HepG2 (cell line): ENCODE data around the gene ERCC6L2. TPM values are rescaled to one million over a fixed set of nuclear protein-coding genes. Genes with fewer than 3 reads are reported as not detected.

ENCODE experiments used
- ATAC-seq: fragments of 200-7000 bp; cut with Tn5 transposase; 3 replicates; pipeline ENCODE4 v1.9.1; 2020; ENCODE audit warnings: mild to moderate bottlenecking, moderate library complexity
- BruUV-seq: library from RNA; stranded (reverse); fragments of 400-500 nt; replicated peaks from 2 replicates; lab custom pipeline; 2021; lab: Mats Ljungman, UMichigan
- CTCF ChIA-PET: fragments of 300-600 bp; formaldehyde crosslinking; extraction: SDS; loops from one replicate; lab custom pipeline; 2021; ENCODE audit warnings: low total read pairs, inconsistent platforms, low intra/inter-chr PET ratio; lab: Yijun Ruan, JAX
- POLR2A ChIA-PET: fragments of 350-600 bp; sonication (Branson Sonifier 250); formaldehyde crosslinking; loops from one replicate; lab custom pipeline; 2020; ENCODE audit warnings: antibody characterized with exemption, inconsistent platforms; lab: Yijun Ruan, JAX
- DNase-seq: peaks from one replicate; pipeline ENCODE4 v3.0.0-alpha.2; 2015; ENCODE audit warnings: low spot score
- FAIRE-seq: peaks from 3 replicates; lab custom pipeline; 2011; peaks lifted over from hg19 to GRCh38; lab: Jason Lieb, UNC
- H2AFZ ChIP-seq: one replicate; pipeline ENCODE4 v1.6.1; 2011; ENCODE audit warnings: low read length, inconsistent platforms
- H3K27ac ChIP-seq: fragments of 300-600 bp; 3 replicates; pipeline ENCODE4 v1.8.0; 2011; ENCODE audit warnings: mixed run types, mild to moderate bottlenecking, mixed read lengths, low read length, inconsistent platforms; ENCODE audit not compliant: insufficient read depth; ENCODE audit errors: extremely low read length
- H3K27me3 ChIP-seq, 2 experiments: fragments of 200-600 bp in 1 of 2; 2 replicates in 1 of 2; 3 replicates in 1 of 2; pipeline versions ENCODE4 v1.6.0 to v1.8.0; 2011; ENCODE audit warnings: low read length in 2 of 2, mild to moderate bottlenecking in 2 of 2, moderate library complexity in 2 of 2, inconsistent platforms in 1 of 2; ENCODE audit not compliant: insufficient read depth in 2 of 2, control insufficient read depth in 1 of 2
- H3K36me3 ChIP-seq, 2 experiments: fragments of 200-600 bp in 1 of 2; replicated peaks in 1 of 2; 2 replicates in 1 of 2; 3 replicates in 1 of 2; pipeline versions ENCODE4 v1.5.1 to v1.8.0; 2011; ENCODE audit warnings: low read length in 2 of 2, inconsistent platforms in 1 of 2; ENCODE audit not compliant: insufficient read depth in 2 of 2, control insufficient read depth in 1 of 2
- H3K4me1 ChIP-seq: 2 replicates; pipeline ENCODE4 v1.5.1; 2012; ENCODE audit warnings: low read length, inconsistent platforms; ENCODE audit not compliant: insufficient read depth
- H3K4me2 ChIP-seq: 2 replicates; pipeline ENCODE4 v1.6.0; 2011; ENCODE audit warnings: low read depth, low read length, inconsistent platforms
- H3K4me3 ChIP-seq, 3 experiments: fragments of 200-600 bp in 1 of 3; sonication (generic), shearing (Covaris generic) in 1 of 3; replicated peaks in 1 of 3; 2 replicates each; pipeline ENCODE4 v1.5.1; 2011 to 2016; ENCODE audit warnings: low read length in 3 of 3, inconsistent platforms in 2 of 3, low read depth in 2 of 3, mild to moderate bottlenecking in 2 of 3, control low read depth in 1 of 3, mixed read lengths in 1 of 3; ENCODE audit not compliant: insufficient read depth in 1 of 3
- H3K79me2 ChIP-seq: one replicate; pipeline ENCODE4 v1.6.1; 2011; ENCODE audit warnings: low read length, inconsistent platforms; ENCODE audit not compliant: insufficient read depth
- H3K9ac ChIP-seq: 2 replicates; pipeline ENCODE4 v1.6.0; 2011; ENCODE audit warnings: mild to moderate bottlenecking, low read depth, low read length, inconsistent platforms; ENCODE audit not compliant: insufficient read depth
- H3K9me3 ChIP-seq: 2 replicates; pipeline ENCODE4 v1.5.1; 2012; ENCODE audit warnings: mild to moderate bottlenecking, low read length
- H4K20me1 ChIP-seq: 2 replicates; pipeline ENCODE4 v1.6.0; 2011; ENCODE audit warnings: inconsistent platforms, mild to moderate bottlenecking, low read length, moderate library complexity; ENCODE audit not compliant: insufficient read depth
- ASH2L ChIP-seq: fragments of 300-600, 200-600 bp; sonication (generic); IDR thresholded peaks from 2 replicates; pipeline ENCODE4 v1.7.0; 2017; ENCODE audit warnings: low read depth, mild to moderate bottlenecking, moderate library complexity, mixed read lengths, low read length; ENCODE audit not compliant: insufficient read length
- HIVEP1 ChIP-seq: sonication (generic); formaldehyde crosslinking; IDR thresholded peaks from 2 replicates; pipeline ENCODE4 v1.4.0; 2020; ENCODE audit warnings: mild to moderate bottlenecking, missing genetic modification reagents
- SIN3A ChIP-seq: IDR thresholded peaks from 2 replicates; pipeline ENCODE4 v1.6.1; 2011; ENCODE audit warnings: low read depth, mild to moderate bottlenecking, control low read depth, low read length, borderline replicate concordance
- XBP1 ChIP-seq: sonication (generic); formaldehyde crosslinking; IDR thresholded peaks from 2 replicates; pipeline ENCODE4 v1.5.0; 2020; ENCODE audit warnings: missing genetic modification reagents
- YEATS4 ChIP-seq: sonication (generic); formaldehyde crosslinking; IDR thresholded peaks from 2 replicates; pipeline ENCODE4 v1.4.0; 2020; ENCODE audit warnings: missing genetic modification reagents, borderline replicate concordance
- ZBTB34 ChIP-seq: sonication (generic); formaldehyde crosslinking; IDR thresholded peaks from 2 replicates; pipeline ENCODE4 v1.8.0; 2022; ENCODE audit warnings: mild to moderate bottlenecking, missing genetic modification reagents
- ZNF350 ChIP-seq: sonication (generic); formaldehyde crosslinking; IDR thresholded peaks from 2 replicates; pipeline ENCODE4 v1.4.0; 2020; ENCODE audit warnings: mild to moderate bottlenecking, low read depth, missing genetic modification reagents, borderline replicate concordance
- ZNF431 ChIP-seq: sonication (generic); formaldehyde crosslinking; IDR thresholded peaks from 2 replicates; pipeline ENCODE4 v1.9.0; 2022; ENCODE audit warnings: missing genetic modification reagents, low read depth, mild to moderate bottlenecking, borderline replicate concordance
- ZNF883 ChIP-seq: sonication (generic); formaldehyde crosslinking; IDR thresholded peaks from 2 replicates; pipeline ENCODE4 v1.5.1; 2020; ENCODE audit warnings: mild to moderate bottlenecking, missing genetic modification reagents; ENCODE audit errors: not compliant biosample characterization
- WGBS: methylation state at CpG from one replicate; pipeline ENCODE4 v1.1.6; 2017; ENCODE audit warnings: low lambda C conversion rate; 5-methylcytosine and 5-hydroxymethylcytosine counted together
- in situ Hi-C: cut with HindIII; loops from 2 replicates; pipeline ENCODE4 v1.10.0; 2017; ENCODE audit warnings: low pct_unique_long_range_greater_than_20kb; ENCODE audit not compliant: extremely low pct_ligation_motif_present
- intact Hi-C: fragments of 100-400 bp; cut with micrococcal nuclease; formaldehyde crosslinking; loops from one replicate; pipeline ENCODE4 v1.10.0; 2022; ENCODE audit not compliant: unreplicated experiment
- polyA plus RNA-seq, 8 experiments: library from polyadenylated mRNA; depleted of rRNA in 3 of 8; stranded (reverse) in 7 of 8; unstranded in 1 of 8; fragments of >200 nt; fragmentation: Illumina TruSeq in 4 of 8; extraction: Trizol in 4 of 8; gene quantifications; 2 replicates each; pipeline versions ENCODE4 v1.2.1 to v1.2.3, GENCODE V29; 2011 to 2016; ENCODE audit warnings: low read depth in 4 of 8, missing spikeins in 1 of 8, mixed read lengths in 1 of 8; ENCODE audit not compliant: insufficient read depth in 1 of 8
- total RNA-seq, 5 experiments: library from RNA; depleted of rRNA; stranded (reverse); fragments of >200 nt; fragmentation: Illumina TruSeq; extraction: Trizol; gene quantifications; 2 replicates each; pipeline ENCODE4 v1.2.3, GENCODE V29; 2016; ENCODE audit warnings: low read depth in 1 of 5
- TF ChIP-seq, protein P1 (sequence below): sonication (generic); formaldehyde crosslinking; IDR thresholded peaks from 2 replicates; pipeline ENCODE4 v1.9.0; 2021; ENCODE audit warnings: mild to moderate bottlenecking, missing genetic modification reagents
- TF ChIP-seq, protein P2 (sequence below): sonication (generic); formaldehyde crosslinking; IDR thresholded peaks from 2 replicates; pipeline ENCODE4 v1.5.0; 2020; ENCODE audit warnings: mild to moderate bottlenecking, missing genetic modification reagents

Gene ERCC6L2
- total and polyA plus RNA-seq, 2 of the 13 experiments (the other 11 are each of a cell fraction or from before 2014, with no cell fraction given), result 13.4 to 45.9 TPM

- TF ChIP-seq, protein P1, sequence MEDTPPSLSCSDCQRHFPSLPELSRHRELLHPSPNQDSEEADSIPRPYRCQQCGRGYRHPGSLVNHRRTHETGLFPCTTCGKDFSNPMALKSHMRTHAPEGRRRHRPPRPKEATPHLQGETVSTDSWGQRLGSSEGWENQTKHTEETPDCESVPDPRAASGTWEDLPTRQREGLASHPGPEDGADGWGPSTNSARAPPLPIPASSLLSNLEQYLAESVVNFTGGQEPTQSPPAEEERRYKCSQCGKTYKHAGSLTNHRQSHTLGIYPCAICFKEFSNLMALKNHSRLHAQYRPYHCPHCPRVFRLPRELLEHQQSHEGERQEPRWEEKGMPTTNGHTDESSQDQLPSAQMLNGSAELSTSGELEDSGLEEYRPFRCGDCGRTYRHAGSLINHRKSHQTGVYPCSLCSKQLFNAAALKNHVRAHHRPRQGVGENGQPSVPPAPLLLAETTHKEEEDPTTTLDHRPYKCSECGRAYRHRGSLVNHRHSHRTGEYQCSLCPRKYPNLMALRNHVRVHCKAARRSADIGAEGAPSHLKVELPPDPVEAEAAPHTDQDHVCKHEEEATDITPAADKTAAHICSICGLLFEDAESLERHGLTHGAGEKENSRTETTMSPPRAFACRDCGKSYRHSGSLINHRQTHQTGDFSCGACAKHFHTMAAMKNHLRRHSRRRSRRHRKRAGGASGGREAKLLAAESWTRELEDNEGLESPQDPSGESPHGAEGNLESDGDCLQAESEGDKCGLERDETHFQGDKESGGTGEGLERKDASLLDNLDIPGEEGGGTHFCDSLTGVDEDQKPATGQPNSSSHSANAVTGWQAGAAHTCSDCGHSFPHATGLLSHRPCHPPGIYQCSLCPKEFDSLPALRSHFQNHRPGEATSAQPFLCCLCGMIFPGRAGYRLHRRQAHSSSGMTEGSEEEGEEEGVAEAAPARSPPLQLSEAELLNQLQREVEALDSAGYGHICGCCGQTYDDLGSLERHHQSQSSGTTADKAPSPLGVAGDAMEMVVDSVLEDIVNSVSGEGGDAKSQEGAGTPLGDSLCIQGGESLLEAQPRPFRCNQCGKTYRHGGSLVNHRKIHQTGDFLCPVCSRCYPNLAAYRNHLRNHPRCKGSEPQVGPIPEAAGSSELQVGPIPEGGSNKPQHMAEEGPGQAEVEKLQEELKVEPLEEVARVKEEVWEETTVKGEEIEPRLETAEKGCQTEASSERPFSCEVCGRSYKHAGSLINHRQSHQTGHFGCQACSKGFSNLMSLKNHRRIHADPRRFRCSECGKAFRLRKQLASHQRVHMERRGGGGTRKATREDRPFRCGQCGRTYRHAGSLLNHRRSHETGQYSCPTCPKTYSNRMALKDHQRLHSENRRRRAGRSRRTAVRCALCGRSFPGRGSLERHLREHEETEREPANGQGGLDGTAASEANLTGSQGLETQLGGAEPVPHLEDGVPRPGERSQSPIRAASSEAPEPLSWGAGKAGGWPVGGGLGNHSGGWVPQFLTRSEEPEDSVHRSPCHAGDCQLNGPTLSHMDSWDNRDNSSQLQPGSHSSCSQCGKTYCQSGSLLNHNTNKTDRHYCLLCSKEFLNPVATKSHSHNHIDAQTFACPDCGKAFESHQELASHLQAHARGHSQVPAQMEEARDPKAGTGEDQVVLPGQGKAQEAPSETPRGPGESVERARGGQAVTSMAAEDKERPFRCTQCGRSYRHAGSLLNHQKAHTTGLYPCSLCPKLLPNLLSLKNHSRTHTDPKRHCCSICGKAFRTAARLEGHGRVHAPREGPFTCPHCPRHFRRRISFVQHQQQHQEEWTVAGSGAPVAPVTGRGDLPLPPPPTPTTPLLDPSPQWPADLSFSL (CRISPR knock-in tag), result 0 out of 2 replicates have a peak, but pooled peaks have one; percentile 34
- TF ChIP-seq, protein P2, sequence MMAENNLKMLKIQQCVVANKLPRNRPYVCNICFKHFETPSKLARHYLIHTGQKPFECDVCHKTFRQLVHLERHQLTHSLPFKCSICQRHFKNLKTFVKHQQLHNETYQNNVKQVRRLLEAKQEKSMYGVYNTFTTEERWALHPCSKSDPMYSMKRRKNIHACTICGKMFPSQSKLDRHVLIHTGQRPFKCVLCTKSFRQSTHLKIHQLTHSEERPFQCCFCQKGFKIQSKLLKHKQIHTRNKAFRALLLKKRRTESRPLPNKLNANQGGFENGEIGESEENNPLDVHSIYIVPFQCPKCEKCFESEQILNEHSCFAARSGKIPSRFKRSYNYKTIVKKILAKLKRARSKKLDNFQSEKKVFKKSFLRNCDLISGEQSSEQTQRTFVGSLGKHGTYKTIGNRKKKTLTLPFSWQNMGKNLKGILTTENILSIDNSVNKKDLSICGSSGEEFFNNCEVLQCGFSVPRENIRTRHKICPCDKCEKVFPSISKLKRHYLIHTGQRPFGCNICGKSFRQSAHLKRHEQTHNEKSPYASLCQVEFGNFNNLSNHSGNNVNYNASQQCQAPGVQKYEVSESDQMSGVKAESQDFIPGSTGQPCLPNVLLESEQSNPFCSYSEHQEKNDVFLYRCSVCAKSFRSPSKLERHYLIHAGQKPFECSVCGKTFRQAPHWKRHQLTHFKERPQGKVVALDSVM (CRISPR knock-in tag), result no peak
Observed at GRCh38 chr9:95874989-95875304, 544 bp upstream of the ERCC6L2 start (continued).

GRCh38 chr9:95876138-95876444, 600 bp downstream of the ERCC6L2 start:
- no peaks in the 10 kb centered on the region for H3K9me3 ChIP-seq
- no peak overlapping the region for H2AFZ ChIP-seq
- BruUV-seq, result no TSS peak
- no peak overlapping the region for H3K4me2 ChIP-seq
- no peaks in the 10 kb centered on the region; a peak in 1 of 5 replicates for H3K27me3 ChIP-seq
- ChIA-PET CTCF (no interaction called here), POLR2A (interaction anchor here (1.0 to 3.3 kb wide), 11 partner anchors 8 to 369 kb away, joined by 3 to 17 read pairs (median 5); no protein-coding TSS in a partner anchor)
- peaks cover 21% of the 10 kb centered on the region for H3K4me1 ChIP-seq
- no peak overlapping the region; a peak in 1 of 6 replicates for H3K4me3 ChIP-seq
- FAIRE-seq (no peak), DNase-seq (no peak), ATAC-seq (no peak; the same call in 2 of the 3 replicates)
- H3K79me2 ChIP-seq, result peaks cover 39% of the 10 kb centered on the region
- intact Hi-C loops, result loop anchor here (2.0 to 10.0 kb wide), 4 partner anchors 104 to 367 kb away; no protein-coding TSS in a partner anchor
- no peaks in the 10 kb centered on the region; the same call in 1 of the 2 replicates for H4K20me1 ChIP-seq
- H3K36me3 ChIP-seq, result no peaks in the 10 kb centered on the region; a peak in 2 of 5 replicates
- WGBS, result 0% methylated on average over 7 of the region's 9 CpGs
- no peak overlapping the region for H3K9ac ChIP-seq
- no peak overlapping the region for H3K27ac ChIP-seq
- in situ Hi-C loops, result no loop called here
- TF ChIP-seq ASH2L, result peak; percentile 23
- 0 out of 2 replicates have a peak, but pooled peaks have one; percentile 9 for TF ChIP-seq YEATS4 (CRISPR knock-in tag)
- TF ChIP-seq SIN3A, result 0 out of 2 replicates have a peak, but pooled peaks have one; percentile 4
- no peak for TF ChIP-seq XBP1 (CRISPR knock-in tag)
- TF ChIP-seq ZNF350 (CRISPR knock-in tag), result 0 out of 2 replicates have a peak, but pooled peaks have one; percentile 5
- TF ChIP-seq ZNF883 (CRISPR knock-in tag), result no peak
- TF ChIP-seq ZNF431 (CRISPR knock-in tag), result no peak
- no peak for TF ChIP-seq ZBTB34
- TF ChIP-seq HIVEP1, result no peak
